Measurements from ENCODE around the gene GTF2I. TPM values are rescaled to one million over a fixed set of nuclear protein-coding genes. Genes with fewer than 3 reads are reported as not detected.

The GTF2I gene
- total and polyA plus RNA-seq, 4 donors: 27.4 to 97.9 (median 65.8) TPM

GRCh38 chr7:74632505-74632904, 25.0 kb upstream of the GTF2I start:
- H3K9me3 ChIP-seq (ENCODE audit: control insufficient read depth in 4 of 4, low read length in 3 of 4): no peaks in the 10 kb centered on the region
- no peaks in the 10 kb centered on the region for H3K27me3 ChIP-seq (ENCODE audit: control insufficient read depth in 4 of 4, insufficient read depth in 4 of 4, low read length in 3 of 4)
- TF ChIP-seq REST (IDR thresholded peaks at IDR 0.05) (no peak), SP1 (IDR thresholded peaks at IDR 0.05) (no peak), TAF1 (conservative IDR thresholded peaks at IDR 0.05) (no peak), HNF4A (conservative IDR thresholded peaks at IDR 0.05) (no peak), GABPA (IDR thresholded peaks at IDR 0.05 in 1 of 2, conservative IDR thresholded peaks at IDR 0.05 in 1 of 2) (no peak), EGR1 (IDR thresholded peaks at IDR 0.05; ENCODE audit: low read depth in 2 of 2) (no peak), RAD21 (IDR thresholded peaks at IDR 0.05) (no peak), MAX (IDR thresholded peaks at IDR 0.05) (no peak), HNF4G (IDR thresholded peaks at IDR 0.05) (no peak), RXRA (IDR thresholded peaks at IDR 0.05) (no peak)
- no peak overlapping the region for H3K4me3 ChIP-seq (ENCODE audit: low read depth in 1 of 3, low read length in 3 of 3)
- 87% methylated on average over 8 of the region's 8 CpGs for WGBS
- DNase-seq (ENCODE audit: low spot score): no peak
- no peak overlapping the region for H3K27ac ChIP-seq (ENCODE audit: low read depth in 1 of 2, low read length in 2 of 2)
- peaks cover 4 to 15% (median 8%) of the 10 kb centered on the region in 4 donors for H3K4me1 ChIP-seq (ENCODE audit: control insufficient read depth in 4 of 4, insufficient read depth in 4 of 4, low read length in 3 of 4)
- no peaks in the 10 kb centered on the region for H3K36me3 ChIP-seq (ENCODE audit: control insufficient read depth in 4 of 4, insufficient read depth in 3 of 4, low read depth in 1 of 4, low read length in 3 of 4)
- no peak overlapping the region for H3K9ac ChIP-seq (ENCODE audit: low read depth in 1 of 2, low read length in 2 of 2)

- no peak for DNase-seq (ENCODE audit: low spot score)
- no peaks in the 10 kb centered on the region for H3K27me3 ChIP-seq (ENCODE audit: control insufficient read depth in 4 of 4, insufficient read depth in 4 of 4, low read length in 3 of 4)
- H3K4me3 ChIP-seq (ENCODE audit: low read depth in 1 of 3, low read length in 3 of 3): no peak overlapping the region
- no peak overlapping the region for H3K9ac ChIP-seq (ENCODE audit: low read depth in 1 of 2, low read length in 2 of 2)
- H3K36me3 ChIP-seq (ENCODE audit: control insufficient read depth in 4 of 4, insufficient read depth in 3 of 4, low read depth in 1 of 4, low read length in 3 of 4): no peaks in the 10 kb centered on the region
- no peak overlapping the region for H3K27ac ChIP-seq (ENCODE audit: low read depth in 1 of 2, low read length in 2 of 2)
- no peaks in the 10 kb centered on the region for H3K9me3 ChIP-seq (ENCODE audit: control insufficient read depth in 4 of 4, low read length in 3 of 4)
- peaks cover 3 to 6% (median 5%) of the 10 kb centered on the region in 4 donors for H3K4me1 ChIP-seq (ENCODE audit: control insufficient read depth in 4 of 4, insufficient read depth in 4 of 4, low read length in 3 of 4)
- 59% methylated on average over 9 of the region's 9 CpGs for WGBS
- TF ChIP-seq EGR1 (IDR thresholded peaks at IDR 0.05; ENCODE audit: low read depth in 2 of 2): no peak
- peak in 1 of 2 donors; percentile 53 for TF ChIP-seq HNF4A (conservative IDR thresholded peaks at IDR 0.05)
- peak in 1 of 2 donors; percentile 63 for TF ChIP-seq RXRA (IDR thresholded peaks at IDR 0.05)
These were observed 24.0 kb upstream of the GTF2I start for GRCh38 chr7:74633451-74633921.

GRCh38 chr7:74637745-74638144, 19.8 kb upstream of the GTF2I start:
- no peaks in the 10 kb centered on the region for H3K36me3 ChIP-seq (ENCODE audit: control insufficient read depth in 4 of 4, insufficient read depth in 3 of 4, low read depth in 1 of 4, low read length in 3 of 4)
- H3K9ac ChIP-seq (ENCODE audit: low read depth in 1 of 2, low read length in 2 of 2): no peak overlapping the region
- no peak overlapping the region for H3K4me3 ChIP-seq (ENCODE audit: low read depth in 1 of 3, low read length in 3 of 3)
- no peak overlapping the region for H3K27ac ChIP-seq (ENCODE audit: low read depth in 1 of 2, low read length in 2 of 2)
- no peak for TF ChIP-seq YY1 (IDR thresholded peaks at IDR 0.05)
- no peak for TF ChIP-seq GABPA (IDR thresholded peaks at IDR 0.05 in 1 of 2, conservative IDR thresholded peaks at IDR 0.05 in 1 of 2)
- no peak for TF ChIP-seq EGR1 (IDR thresholded peaks at IDR 0.05; ENCODE audit: low read depth in 2 of 2)
- no peak for TF ChIP-seq MAX (IDR thresholded peaks at IDR 0.05)
- no peak for TF ChIP-seq ZBTB33 (IDR thresholded peaks at IDR 0.05)
- TF ChIP-seq RXRA (IDR thresholded peaks at IDR 0.05): no peak
- no peak for TF ChIP-seq RAD21 (IDR thresholded peaks at IDR 0.05)
- TF ChIP-seq NR2F2 (IDR thresholded peaks at IDR 0.05): no peak
- no peak for TF ChIP-seq SP1 (IDR thresholded peaks at IDR 0.05)
- no peak for TF ChIP-seq FOXA2 (IDR thresholded peaks at IDR 0.05)
- H3K4me1 ChIP-seq (ENCODE audit: control insufficient read depth in 4 of 4, insufficient read depth in 4 of 4, low read length in 3 of 4): peaks cover 2 to 6% (median 5%) of the 10 kb centered on the region in 4 donors
- no peak for DNase-seq (ENCODE audit: low spot score)
- WGBS: 98% methylated on average over 7 of the region's 7 CpGs
- no peaks in the 10 kb centered on the region for H3K9me3 ChIP-seq (ENCODE audit: control insufficient read depth in 4 of 4, low read length in 3 of 4)
- H3K27me3 ChIP-seq (ENCODE audit: control insufficient read depth in 4 of 4, insufficient read depth in 4 of 4, low read length in 3 of 4): no peaks in the 10 kb centered on the region
